HG03025 (cell line): ENCODE data around the gene USF3.

ENCODE experiments used
- ATAC-seq: cut with Tn5 transposase; IDR thresholded peaks from one replicate; pipeline ENCODE4 v1.9.1; 2021; ENCODE audit warnings: mild to moderate bottlenecking, moderate library complexity; ENCODE audit not compliant: unreplicated experiment, low FRiP score

Gene USF3

DNA sequence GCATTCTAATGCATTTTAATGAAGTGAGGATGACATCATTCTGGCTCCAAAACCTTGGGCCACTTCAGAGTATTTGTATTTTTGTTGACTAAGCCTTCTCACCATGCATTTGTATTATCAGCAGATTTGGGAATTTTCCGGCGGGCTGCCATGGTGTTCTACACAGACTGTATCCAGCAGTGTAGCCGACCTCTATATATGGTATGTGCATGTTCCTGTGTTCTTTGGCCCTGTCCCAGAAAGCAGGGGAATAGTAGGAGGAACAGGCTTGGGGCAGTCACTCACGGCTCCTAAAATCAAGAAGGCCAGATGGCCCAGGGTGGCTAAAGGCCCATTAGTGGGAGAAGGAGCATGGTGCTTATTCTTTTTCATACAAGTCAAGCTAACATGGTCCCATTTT lies 80.5 kb downstream of the USF3 start:
- no peak for ATAC-seq

DNA sequence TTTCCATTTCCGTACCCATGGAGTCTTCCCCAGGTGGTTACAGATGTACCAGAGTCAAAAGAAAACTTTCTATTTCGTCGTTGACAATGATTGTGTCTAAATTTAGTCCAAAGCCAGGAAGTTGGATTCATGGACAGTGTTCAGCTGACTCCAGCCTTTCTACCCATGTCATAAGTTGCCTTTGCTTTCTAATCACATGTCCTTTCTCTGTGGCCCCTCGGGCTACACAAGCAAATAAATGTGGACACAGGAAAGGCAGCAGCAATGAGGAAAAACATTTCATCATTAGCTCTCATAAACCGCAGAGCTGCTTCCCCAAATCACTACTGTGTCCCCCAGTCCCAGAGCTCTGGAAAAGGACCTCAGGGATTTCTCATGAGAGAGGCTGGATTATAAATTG lies 82.0 kb downstream of the USF3 start:
- no peak for ATAC-seq

DNA sequence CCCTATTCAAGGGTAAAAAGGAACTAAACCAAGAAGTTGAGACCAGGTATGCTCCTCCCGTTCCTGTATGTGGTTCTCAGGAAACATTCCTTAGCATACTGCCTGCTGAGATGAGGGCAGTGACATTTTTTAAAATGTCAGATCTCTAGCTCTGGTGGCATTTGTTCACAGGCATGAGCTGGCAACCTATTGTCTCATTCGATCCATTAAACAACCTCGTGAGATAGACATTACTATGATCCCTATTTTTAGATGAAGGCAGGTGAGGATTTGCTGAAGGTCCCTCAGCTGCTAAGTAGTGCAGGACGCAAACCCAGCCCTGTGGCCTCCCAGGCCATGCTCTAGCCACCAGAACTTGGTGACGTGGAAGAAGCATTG lies 89.2 kb downstream of the USF3 start:
- ATAC-seq, result peak; percentile 9

- ATAC-seq, result peak; percentile 99
These were observed 89.8 kb downstream of the USF3 start for GRCh38 chr3:113606539-113607218.

DNA sequence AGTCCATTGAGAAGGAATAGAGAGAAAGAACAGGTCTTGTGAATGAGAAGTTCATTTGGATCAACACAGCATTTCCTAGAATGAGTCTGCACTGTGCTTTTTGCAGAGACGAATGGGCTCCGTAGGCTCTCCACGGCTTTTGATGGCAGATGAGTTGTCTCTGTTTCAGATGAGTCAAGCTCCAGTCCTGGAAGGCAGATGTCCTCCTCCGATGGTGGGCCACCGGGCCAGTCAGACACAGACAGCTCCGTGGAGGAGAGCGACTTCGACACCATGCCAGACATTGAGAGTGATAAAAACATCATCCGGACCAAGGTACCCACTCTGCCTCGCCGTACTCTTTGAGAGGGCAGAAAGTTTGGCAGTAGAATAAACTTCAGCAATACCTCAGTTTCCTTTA lies 93.6 kb downstream of the USF3 start:
- no peak for ATAC-seq

- no peak for ATAC-seq
These were observed 94.2 kb downstream of the USF3 start for GRCh38 chr3:113602256-113602655.

GRCh38 chr3:113601240-113601639 lies 95.2 kb downstream of the USF3 start:
- ATAC-seq, result no peak

DNA sequence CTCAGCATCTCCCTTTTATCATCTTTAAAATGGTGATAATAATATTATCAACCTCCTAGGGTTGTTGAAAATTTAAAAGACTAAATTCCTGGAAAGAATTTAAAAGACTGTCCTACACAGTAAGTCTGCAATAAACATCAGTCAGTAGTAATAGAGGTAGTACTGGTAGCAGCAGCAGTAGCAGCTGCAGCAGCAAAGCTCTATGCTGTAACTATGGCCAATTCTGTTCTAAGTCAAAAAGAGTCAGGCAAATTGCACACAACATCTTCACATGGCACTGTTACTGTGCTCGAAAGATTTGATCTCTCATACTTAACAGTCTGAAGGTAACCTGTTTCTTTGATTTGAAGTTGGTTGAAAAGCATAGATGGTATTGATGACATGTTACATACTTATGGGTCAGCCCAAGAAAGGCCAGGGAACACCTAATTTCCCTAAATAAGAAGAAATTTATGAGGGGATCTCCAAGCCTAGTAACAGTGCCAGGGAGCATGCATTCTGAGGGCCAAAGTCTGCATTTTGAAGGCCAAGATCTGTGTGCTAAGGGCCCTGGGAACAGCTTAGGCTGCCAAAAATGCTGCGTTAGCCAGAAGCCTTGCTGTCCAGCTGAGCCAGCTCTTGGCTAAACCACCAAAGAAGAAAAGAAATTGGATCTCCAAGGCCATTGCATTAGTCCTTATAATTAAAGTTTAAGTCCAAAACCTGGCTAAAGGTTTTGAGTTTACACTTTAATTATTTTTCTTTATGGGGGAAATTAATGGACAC lies 95.8 kb downstream of the USF3 start:
- ATAC-seq, result no peak
